ENCODE results near the gene MTMR2.
"Not testable (repeated sequence)": the region's sequence is repeated elsewhere in the genome, so short reads cannot be mapped to it uniquely, and the experiment has no call there.

MTMR2 gene

DNA sequence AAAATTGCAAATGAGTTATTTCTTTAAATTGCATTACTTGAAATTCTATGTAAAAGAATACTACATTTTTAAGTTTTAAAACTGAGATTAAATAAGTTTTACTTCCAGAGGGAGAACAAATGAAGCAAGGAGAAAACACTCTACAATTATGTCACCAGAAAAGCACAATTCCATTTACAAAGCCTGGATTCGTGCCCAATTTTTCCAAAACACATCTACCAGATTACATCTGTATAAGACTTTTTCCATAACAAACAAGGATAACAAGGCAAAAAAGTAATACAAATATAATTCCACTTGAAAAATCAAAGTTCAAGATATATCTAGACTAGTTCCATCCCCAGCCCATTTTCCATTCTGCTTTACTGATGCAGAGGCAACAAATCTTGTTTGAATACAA, 40.5 kb downstream of the MTMR2 start:
- no peak for DNase-seq

DNA sequence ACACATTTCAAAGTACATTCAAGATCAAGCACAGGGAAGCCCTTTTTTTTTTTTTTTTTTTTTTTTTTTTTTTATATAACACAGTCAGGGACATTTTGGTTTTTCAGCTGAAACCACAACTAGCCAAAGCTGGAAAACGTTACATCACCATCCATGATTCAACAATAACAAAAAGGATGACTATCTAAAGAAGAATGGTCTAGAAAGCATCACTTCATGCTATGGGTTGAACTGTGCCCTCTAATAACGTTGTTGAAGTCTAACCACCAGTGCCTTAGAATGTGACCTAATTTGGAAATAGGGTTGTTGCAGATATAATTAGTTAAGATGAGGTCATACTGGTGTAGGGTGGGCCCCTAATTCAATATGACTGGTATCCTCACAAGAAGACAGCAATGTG, 46.6 kb downstream of the MTMR2 start:
- DNase-seq = no peak

DNA sequence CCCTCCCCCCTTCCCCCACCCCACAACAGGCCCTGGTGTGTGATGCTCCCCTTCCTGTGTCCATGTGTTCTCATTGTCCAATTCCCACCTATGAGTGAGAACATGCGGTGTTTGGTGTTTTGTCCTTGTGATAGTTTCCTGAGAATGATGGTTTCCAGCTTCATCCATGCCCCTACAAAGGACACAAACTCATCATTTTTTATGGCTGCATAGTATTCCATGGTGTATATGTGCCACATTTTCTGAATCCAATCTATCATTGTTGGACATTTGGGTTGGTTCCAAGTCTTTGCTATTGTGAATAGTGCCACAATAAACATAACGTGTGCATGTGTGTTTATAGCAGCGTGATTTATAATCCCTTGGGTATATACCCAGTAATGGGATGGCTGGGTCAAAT, 53.0 kb downstream of the MTMR2 start:
- not testable (repeated sequence) for DNase-seq

DNA sequence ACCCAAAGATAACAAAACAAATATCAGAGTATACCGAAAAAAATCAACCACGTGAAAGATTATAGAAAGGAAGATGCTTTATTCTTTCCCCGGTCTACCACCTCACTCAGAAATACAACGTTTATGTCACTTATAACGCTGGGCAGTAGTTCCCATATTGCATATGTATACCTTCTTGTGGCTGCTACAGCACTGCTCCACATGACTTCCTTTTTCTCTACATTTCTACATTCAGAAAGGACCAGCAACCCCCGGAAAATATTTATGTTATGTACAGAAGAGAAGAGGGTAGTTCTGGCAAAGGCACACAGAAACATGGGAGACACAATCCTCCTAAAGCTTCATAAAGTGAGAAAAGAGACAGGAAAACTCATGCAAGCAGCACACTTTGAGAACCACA, 56.8 kb downstream of the MTMR2 start:
- DNase-seq = no peak

DNA sequence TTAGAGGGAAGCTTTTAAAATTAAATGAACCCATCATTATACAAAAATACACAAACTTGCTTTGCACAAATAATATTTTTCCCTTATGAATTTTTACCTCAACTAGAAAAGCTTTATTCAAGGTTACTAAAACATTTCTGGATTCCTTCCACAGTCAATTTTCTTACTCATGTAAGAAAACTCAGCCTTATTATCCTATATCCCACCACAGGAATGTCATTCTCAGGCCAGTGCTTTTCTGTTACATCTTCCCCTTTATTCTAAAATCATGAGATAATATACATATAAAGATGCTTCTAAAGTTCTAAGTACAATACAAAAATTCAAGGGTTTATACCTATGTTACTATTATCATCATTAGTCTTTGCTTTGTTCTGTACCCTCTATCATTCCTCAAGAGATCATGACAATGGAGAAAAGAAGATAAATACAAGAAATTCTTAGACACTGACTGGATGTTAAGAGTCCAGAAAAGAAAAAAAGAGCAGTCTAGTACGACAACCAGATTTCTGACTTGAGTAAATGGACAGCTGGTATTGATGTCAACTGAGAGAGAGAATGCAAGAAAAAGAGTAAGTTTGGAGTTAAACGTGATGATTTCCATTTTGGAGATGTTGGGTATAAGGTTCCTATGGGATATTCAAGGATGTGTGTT, 60.3 kb downstream of the MTMR2 start:
- DNase-seq = no peak

DNA sequence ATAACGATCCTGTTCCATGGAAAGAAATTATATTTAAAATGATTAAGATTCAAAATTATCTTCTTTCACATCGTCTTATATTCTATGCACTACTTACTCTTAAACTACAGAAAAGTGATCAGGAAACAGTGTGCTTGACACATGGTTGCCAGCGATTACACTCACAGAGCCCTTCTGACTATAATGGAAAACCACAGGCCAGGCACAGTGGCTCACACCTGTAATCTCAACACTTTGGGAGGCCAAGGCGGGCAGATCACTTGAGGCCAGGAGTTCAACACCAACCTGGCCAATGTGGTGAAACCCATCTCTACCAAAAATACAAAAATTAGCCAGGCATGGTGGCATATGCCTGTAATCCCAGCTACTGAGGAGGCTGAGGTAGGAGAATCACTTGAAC, 63.9 kb downstream of the MTMR2 start:
- not testable (repeated sequence) for DNase-seq

DNA sequence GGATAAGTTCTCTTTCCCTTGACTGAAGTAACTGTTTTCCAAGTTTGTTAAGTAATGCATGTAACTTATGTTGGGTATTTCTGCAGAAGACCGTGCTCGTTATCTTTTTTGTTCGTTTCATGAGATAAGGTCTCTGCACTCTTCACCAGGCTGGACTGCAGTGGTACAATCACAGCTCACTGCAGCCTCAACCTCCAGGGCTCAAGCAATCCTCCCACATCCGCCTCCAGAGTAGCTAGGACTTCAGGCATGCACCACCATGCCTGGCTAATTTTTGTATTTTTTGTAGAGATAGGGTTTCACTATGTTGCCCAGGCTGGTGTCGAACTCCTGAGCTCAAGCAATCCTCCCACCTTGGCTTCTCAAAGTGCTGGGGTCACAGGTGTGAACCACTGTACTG, 69.5 kb downstream of the MTMR2 start:
- not testable (repeated sequence) for DNase-seq

DNA sequence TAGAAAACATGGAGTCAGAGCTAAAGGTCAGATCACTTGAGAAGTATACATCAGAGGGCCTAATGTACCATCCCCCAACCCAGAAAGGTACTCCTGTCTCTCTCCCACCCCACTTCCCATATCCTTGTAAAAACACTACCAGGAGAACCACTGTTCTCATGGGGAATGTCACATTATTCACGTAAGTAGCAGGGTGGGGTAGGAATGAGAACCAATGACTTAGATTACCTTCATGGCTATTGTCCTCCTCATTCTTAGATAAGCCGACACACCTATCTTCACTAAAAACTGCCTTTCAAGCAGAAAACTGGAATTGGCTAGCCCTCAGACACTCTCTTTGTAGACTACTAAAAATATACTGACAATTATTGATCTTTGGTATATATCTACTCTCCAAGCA, 70.0 kb downstream of the MTMR2 start:
- no peak for DNase-seq

DNA sequence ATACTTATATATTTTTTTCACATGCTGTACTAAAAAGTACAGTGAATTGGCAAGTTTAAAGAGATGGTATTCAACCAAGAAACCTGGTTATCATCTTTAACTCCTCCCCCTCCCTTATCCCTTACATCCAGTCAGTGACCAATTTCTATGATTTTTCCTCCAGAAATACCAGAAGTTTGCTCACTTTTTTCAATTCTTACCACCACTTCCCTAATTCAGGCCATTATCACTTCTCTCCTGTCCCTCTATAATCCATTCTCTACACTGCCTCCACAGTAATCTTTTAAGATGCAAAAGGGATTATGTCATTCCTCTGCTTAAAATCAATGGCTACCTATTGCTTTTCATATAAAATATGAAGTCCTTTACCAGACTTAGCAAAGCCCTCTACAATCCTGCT, 70.8 kb downstream of the MTMR2 start:
- no peak for DNase-seq

DNA sequence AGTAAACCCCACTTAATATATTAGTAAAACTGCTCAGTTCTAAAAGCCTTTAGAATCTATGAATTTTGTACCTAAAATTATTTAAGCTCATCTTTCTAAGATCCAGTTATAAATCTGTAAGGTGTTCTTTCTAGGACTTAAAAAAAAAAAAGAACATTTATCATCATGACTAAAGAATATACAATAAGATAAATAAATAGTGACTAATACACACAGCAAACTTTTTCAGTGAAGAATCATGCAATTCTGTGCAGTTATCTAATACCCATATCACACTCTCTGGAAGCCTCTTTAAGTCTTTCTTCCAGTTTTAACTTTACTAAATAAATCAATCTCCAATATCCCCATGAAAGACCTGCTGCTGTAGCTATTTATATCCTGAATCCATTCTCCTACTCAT, 73.8 kb downstream of the MTMR2 start:
- no peak for DNase-seq

DNA sequence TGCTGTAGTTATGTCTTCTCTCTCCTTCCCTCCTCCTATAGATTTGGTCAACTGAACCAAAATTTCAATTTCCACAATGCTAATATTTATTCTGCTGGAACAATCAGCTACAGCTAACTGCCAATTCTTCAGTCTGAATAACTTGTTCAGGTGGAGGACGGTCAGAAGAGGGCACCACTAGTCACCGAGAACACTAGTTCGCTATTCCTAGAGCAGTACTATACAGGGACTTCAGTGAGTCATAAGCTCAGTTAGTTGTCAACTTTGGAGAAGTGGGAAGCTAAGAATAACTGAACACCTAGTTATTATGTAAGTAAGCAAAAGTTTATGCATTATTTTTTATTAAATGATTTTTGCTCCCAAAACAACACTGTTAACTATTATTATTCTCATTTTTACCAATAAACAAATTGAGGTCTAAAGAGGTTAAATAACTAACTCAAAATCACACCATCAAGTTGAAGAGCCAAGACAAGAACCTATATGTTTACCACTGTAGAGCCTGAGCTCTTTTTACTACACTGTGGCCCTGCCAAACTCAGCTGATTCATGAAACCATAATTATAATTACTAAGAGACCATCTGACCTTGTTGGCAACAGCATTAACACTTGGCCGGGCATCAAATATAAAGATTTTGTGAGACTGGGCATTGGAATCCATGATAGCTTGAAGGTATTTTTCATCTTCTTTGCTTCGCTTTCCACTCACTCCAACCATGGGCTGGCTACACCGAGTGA, 74.7 kb downstream of the MTMR2 start:
- peak; percentile 12 to 43 for DNase-seq

DNA sequence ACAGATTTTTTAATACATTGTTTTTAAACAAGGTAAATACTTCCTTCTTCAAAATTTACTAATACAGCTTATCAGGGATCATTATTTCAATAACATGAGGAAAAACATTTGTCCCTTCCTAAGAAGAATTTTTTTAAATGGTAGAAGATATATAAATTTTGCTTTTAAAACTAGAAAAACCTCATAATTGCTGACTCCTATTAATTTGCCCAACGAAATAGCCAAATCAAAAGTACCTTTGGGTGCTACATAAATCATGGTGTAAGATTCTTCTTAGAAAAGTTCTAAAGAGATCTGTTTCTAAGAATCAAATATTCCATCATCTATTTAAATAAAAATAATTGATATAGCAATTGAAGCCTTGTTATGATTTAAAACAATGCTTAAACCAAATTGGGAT, 78.7 kb downstream of the MTMR2 start:
- DNase-seq = no peak

DNA sequence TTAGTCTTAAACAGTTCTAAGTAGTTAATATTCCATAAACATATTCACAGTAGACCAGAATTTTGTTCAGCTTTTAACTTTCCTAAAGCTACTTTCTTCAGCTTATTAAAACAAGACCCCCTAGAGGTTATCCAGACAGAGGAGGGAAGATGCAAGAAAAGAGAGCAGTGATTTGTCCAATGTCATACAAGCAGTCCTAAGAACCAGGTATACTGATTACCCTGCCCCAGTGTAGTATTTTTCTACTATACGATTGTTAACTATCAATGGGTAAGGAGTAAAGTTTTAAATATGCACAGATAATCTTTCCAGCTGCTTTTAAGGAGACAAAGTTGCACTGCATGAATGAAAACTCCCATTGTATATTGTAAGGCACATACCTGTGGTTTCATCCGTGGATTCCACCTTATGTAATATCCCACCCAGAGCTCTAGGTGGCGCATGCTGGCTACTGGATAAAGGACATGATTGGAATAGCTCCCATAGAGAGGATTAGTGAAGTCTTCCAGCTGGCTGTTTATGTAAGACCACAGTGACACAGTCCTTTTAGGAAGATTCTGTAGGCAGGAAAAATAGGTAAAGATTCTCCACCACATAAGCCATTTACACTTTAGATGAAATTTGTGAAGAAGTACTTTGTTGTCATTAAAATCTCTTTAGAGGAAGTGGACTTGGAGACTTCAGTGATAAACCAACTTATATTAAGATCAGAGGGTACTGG, 88.0 kb downstream of the MTMR2 start:
- peak; percentile 35 to 50 for DNase-seq

DNA sequence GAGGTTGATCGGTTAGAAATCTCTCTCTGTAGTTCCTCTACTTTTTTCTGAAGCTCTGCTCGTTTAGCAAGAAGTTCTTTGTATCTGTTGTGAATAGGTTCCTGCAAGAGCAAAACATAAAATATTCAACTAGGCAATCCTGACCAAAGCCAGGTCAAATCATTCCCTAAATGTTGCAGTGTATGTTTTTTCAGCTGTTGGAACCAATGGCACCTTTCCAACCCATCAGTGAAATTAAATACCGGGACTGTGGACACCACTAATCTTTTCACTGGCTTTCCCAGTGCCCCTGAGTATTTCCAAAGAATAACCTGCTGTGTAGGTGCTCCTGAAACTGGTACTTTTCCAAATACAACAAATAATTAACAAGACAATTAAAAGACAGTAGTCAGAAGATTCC, 88.6 kb downstream of the MTMR2 start:
- no peak for DNase-seq

DNA sequence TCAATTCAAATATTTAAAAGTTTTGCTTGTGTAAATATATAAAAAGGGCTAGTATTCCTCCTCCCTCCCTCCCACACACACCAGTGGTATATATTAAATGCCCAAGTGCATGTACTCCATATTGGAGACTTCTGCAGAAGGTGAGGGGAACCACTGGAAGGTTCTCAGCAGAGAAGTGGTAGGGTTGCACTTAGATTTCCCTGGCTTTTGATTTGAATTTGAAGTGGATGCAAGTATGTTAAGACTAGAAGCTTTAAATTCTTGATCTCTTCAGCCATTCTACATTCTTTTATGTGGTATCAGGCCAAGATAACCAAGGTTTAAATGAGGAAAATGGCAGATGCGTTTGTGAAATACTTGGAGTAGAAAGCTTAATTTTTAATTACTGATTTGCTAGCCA, 90.5 kb downstream of the MTMR2 start:
- no peak for DNase-seq

DNA sequence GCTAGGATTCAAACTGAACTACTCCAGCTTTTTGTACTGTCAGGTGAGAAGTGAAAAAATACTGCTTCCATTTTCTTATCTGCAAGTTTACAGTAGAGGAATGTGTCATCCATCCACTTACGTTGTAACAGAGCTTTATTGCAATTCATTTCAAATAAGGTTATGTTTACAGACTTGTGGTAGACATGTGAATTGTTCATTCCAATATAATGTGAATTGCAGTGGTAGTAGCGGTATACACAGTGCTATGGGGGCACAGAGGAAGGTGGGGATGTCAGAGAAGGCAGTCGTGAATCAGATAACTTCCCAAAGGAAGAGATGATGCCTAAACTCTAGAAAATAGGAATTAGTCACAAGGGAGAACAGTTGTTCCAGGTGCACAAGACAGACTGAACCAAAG, 91.1 kb downstream of the MTMR2 start:
- DNase-seq = no peak

DNA sequence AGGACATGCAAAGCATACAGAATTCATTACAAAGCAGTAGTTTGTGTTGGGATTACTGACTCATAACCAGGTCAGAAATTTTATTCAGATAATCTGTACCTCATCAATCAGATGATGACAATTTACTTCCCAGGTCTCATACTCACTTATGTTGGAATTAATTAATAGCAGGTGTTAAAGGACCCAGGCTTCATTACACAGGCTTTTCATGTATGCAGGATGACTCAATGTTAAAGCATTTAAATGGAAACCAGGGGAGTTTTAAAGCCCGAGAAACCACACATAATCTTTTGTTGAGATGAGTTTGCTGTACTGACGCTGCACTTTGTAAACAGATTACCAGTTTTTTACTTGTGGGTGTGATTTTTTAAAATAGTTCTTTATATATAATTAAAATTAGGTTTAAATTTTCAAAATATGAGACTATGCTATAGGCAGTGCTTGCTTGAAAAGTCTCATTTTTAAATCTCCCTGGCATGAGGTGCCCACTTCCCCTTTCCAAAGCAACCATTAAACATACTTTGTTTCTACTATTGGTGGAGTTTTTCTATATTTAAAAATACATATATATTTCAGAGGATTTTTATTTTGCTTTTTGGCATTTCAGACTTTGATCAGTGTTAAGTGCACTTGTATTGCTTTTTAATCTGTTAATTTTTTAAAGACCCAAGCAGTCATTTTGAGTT, 92.6 kb downstream of the MTMR2 start:
- DNase-seq = no peak

DNA sequence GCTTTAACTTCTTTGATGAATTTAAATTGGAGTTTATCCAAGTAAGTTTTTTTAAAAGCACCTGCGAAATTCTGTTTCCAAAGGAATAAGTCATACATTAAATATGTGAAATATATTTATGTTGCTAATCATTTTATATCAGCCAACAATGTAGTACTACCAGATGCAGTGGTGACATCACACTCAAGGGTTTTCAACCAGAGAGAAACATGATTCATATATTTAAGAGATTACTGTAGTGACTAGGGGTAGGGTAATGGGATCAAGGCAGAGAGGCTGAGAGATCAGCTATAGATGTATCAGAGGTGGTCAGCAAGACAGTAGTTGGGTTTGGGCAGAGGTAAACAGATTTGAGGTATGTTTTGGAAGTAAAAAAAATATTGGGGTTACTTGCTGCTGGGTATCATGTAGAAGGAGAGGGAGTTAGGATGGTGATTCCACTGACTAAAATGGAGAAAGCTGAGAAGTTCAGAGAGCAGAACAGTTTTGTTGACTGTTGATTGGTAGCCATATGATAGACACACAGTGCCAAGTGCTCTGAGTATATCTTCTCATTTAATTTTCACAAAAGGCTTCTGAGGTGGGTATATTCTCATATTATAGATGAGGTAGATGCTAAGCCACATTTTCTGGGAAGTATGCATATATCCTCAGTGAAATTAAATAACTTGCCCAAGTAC, 94.2 kb downstream of the MTMR2 start:
- no peak for DNase-seq

DNA sequence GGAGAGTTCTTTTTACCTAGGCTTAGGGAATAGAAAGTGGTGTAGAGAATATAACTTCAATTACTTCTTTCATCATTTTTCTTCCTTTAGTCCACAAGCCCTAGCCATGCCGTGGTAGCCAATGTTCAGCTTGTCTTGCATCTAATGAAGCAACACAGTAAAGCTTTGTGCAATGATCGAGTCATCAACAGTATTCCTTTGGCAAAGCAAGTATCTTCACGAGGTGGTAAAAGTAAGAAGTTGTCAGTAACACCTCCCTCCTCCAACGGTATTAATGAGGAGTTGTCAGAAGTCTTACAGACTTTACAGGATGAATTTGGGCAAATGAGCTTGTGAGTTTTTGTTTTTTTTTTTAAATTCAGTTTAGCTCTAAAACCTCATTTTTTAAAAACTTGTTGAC, 96.2 kb downstream of the MTMR2 start:
- no peak for DNase-seq

DNA sequence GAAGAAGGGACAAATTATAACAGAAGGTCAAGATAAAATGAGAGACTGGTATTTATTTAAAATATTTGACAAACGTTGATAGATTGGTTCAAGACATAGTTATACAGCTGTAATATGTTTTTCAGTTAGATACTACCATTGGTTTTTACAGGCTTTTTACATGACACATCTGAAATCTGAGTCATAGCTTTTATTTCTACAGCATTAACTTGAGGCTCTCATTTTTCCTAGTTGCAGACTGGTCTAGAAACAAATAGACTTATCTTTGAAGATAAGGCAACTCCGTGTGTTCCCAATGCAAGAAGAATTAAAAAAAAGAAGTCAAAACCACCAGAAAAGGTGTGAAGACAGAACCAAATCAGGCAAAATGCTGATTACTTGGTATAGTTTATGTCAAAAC, 102.3 kb downstream of the MTMR2 start:
- DNase-seq = no peak

DNA sequence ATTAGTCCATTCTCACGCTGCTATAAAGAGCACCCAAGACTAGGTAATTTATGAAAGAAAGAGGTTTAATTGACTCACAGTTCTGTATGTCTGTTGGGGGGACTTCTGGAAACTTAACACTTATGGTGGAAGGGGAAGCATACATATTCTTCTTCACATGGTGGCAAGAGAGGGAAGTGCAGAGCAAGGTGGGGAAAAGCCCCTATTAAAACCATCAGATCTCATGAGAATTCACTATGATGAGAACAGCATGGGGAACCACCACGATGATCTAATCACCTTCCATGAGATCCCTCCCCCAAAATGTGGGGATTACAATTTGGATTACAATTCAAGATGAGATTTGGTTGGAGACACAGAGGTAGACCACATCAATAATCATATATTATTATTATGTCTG, 107.9 kb downstream of the MTMR2 start:
- no peak for DNase-seq

DNA sequence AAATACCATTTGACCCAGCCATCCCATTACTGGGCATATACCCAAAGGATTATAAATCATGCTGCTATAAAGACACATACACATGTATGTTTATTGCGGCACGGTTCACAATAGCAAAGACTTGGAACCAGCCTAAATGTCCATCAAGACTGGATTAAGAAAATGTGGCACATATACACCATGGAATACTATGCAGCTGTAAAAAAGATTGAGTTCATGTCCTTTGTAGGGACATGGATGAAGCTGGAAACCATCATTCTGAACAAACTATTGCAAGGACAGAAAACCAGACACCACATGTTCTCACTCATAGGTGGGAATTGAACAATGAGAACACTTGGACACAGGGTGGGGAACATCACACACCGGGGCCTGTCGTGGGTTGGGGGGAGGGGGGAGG, 112.9 kb downstream of the MTMR2 start:
- not testable (repeated sequence) for DNase-seq

DNA sequence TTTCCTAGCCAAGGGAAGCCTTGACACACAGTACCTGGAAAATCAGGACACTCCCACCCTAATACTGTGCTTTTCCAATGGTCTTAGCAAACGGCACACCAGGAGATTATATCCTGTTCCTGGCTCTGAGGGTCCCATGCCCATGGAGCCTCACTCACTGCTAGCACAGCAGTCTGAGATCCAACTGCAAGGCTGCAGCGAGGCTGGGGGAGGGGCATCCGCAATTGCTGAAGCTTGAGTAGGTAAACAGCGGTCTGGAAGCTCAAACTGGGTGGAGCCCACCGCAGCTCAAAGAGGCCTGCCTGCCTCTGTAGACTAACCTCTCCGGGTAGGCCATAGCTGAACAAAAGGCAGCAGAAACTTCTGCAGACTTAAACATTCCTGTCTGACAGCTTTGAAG, 117.4 kb downstream of the MTMR2 start:
- DNase-seq = not testable (repeated sequence)
